GM23248 (cell line): ENCODE data around the gene C20orf144. TPM values are rescaled to one million over a fixed set of nuclear protein-coding genes. Genes with fewer than 3 reads are reported as not detected.
A peak's percentile ranks its signal among the peaks of the same experiment; 100 is the strongest.

Source experiments
- DNase-seq: peaks from one replicate; pipeline ENCODE4 v3.0.0-alpha.2; 2015
- H2AFZ ChIP-seq: fragments of 200-600 bp; sonication (generic); 2 replicates; pipeline ENCODE4 v1.6.1; 2016; ENCODE audit warnings: antibody characterized with exemption
- H3F3A ChIP-seq: fragments of 200-600 bp; sonication (generic); 2 replicates; pipeline ENCODE4 v1.6.1; 2016; ENCODE audit warnings: mild to moderate bottlenecking, antibody characterized with exemption, mixed run types; ENCODE audit not compliant: insufficient read depth
- H3K27ac ChIP-seq: fragments of 200-600 bp; sonication (generic); 2 replicates; pipeline ENCODE4 v1.5.1; 2016; ENCODE audit warnings: mild to moderate bottlenecking
- H3K27me3 ChIP-seq: fragments of 200-600 bp; sonication (generic); replicated peaks from 2 replicates; pipeline ENCODE4 v1.6.1; 2016; ENCODE audit warnings: mild to moderate bottlenecking; ENCODE audit not compliant: insufficient read depth
- H3K36me3 ChIP-seq: fragments of 200-600 bp; sonication (generic); 2 replicates; pipeline ENCODE4 v1.6.1; 2016; ENCODE audit warnings: low read depth, mild to moderate bottlenecking
- H3K4me1 ChIP-seq: fragments of 200-600 bp; sonication (generic); 2 replicates; pipeline ENCODE4 v1.6.1; 2016; ENCODE audit warnings: mild to moderate bottlenecking; ENCODE audit not compliant: insufficient read depth
- H3K4me2 ChIP-seq: fragments of 200-600 bp; sonication (generic); one replicate; pipeline ENCODE4 v1.6.1; 2016; ENCODE audit warnings: mild to moderate bottlenecking; ENCODE audit not compliant: unreplicated experiment
- H3K4me3 ChIP-seq: fragments of 200-600 bp; sonication (generic); 2 replicates; pipeline ENCODE4 v1.5.1; 2016; ENCODE audit warnings: mild to moderate bottlenecking
- H3K79me2 ChIP-seq: fragments of 200-600 bp; sonication (generic); 2 replicates; pipeline ENCODE4 v1.6.1; 2016; ENCODE audit warnings: mild to moderate bottlenecking; ENCODE audit not compliant: insufficient read depth
- H3K9ac ChIP-seq: fragments of 200-600 bp; sonication (generic); 2 replicates; pipeline ENCODE4 v1.6.1; 2016; ENCODE audit warnings: mild to moderate bottlenecking
- H3K9me2 ChIP-seq: fragments of 200-600 bp; sonication (generic); 2 replicates; pipeline ENCODE4 v1.6.1; 2016; ENCODE audit warnings: mixed run types, mild to moderate bottlenecking, moderate library complexity; ENCODE audit not compliant: insufficient read depth
- H3K9me3 ChIP-seq: fragments of 200-600 bp; sonication (generic); one replicate; pipeline ENCODE4 v1.6.1; 2017; ENCODE audit warnings: low read depth
- H4K20me1 ChIP-seq: fragments of 200-600 bp; sonication (generic); 2 replicates; pipeline ENCODE4 v1.6.0; 2016; ENCODE audit not compliant: insufficient read depth
- EZH2 ChIP-seq: fragments of 200-600 bp; sonication (generic); IDR thresholded peaks from 2 replicates; pipeline ENCODE4 v1.6.1; 2018; ENCODE audit warnings: antibody characterized with exemption, mild to moderate bottlenecking; ENCODE audit not compliant: insufficient read depth, poor library complexity, severe bottlenecking
- EZH2phosphoT487 ChIP-seq: fragments of 200-600 bp; sonication (generic); IDR thresholded peaks from 2 replicates; pipeline ENCODE4 v1.6.1; 2018; ENCODE audit warnings: antibody characterized with exemption, moderate library complexity, mild to moderate bottlenecking, low read depth; ENCODE audit not compliant: insufficient read depth
- WGBS, 2 experiments: methylation state at CpG; one replicate each; pipeline ENCODE4 v1.1.6; 2015 to 2017; ENCODE audit warnings: low lambda C conversion rate in 2 of 2, low coverage in 1 of 2; ENCODE audit errors: missing lambda C conversion rate in 2 of 2; 5-methylcytosine and 5-hydroxymethylcytosine counted together
- in situ Hi-C: fragments of 300-500 bp; cut with MboI; formaldehyde crosslinking; loops from 2 replicates; pipeline ENCODE4 v1.15.0; 2020
- polyA plus RNA-seq: library from polyadenylated mRNA; unstranded; fragments of >200 nt; fragmentation: Nextera tagmentation; extraction: Ambion mirVana; gene quantifications from 2 replicates; pipeline ENCODE4 v1.2.1, GENCODE V29; 2016
- total RNA-seq: library from RNA; depleted of rRNA; stranded (reverse); fragments of >200 nt; shearing (Covaris generic); gene quantifications from 2 replicates; pipeline ENCODE4 v1.2.3, GENCODE V29; 2014

Gene C20orf144
- total and polyA plus RNA-seq, 2 experiments from 2014 or later, result 0.25 TPM; not detected in 1

GRCh38 chr20:33701629-33702450 lies 39.7 kb downstream of the C20orf144 start:
- in situ Hi-C loops, result no loop called here
- H3K9me2 ChIP-seq, result no peaks in the 10 kb centered on the region

GRCh38 chr20:33702861-33703260 lies 40.7 kb downstream of the C20orf144 start:
- Histone ChIP-seq H3K27me3 (no peaks in the 10 kb centered on the region), H3K9me3 (no peaks in the 10 kb centered on the region), H3K27ac (no peak overlapping the region), H3K9me2 (no peaks in the 10 kb centered on the region), H3K4me2 (no peak overlapping the region), H3F3A (no peaks in the 10 kb centered on the region; the same call in 1 of the 2 replicates), H2AFZ (no peak overlapping the region), H3K79me2 (no peaks in the 10 kb centered on the region), H3K9ac (no peak overlapping the region), H3K36me3 (no peaks in the 10 kb centered on the region), H3K4me3 (no peak overlapping the region), H4K20me1 (no peaks in the 10 kb centered on the region), H3K4me1 (no peaks in the 10 kb centered on the region)
- 51 to 55% methylated on average over 3 to 5 of the region's 5 CpGs for WGBS, 2 experiments
- no peak for DNase-seq
- no peak for TF ChIP-seq EZH2
- TF ChIP-seq EZH2phosphoT487, result no peak
- in situ Hi-C loops, result no loop called here

More at GRCh38 chr20:33701629-33702450, 39.7 kb downstream of the C20orf144 start:
- Histone ChIP-seq H3K9me3 (no peaks in the 10 kb centered on the region), H4K20me1 (no peaks in the 10 kb centered on the region), H3K27me3 (no peaks in the 10 kb centered on the region), H3K4me1 (peaks cover 8% of the 10 kb centered on the region), H3K9ac (no peak overlapping the region), H3F3A (peaks cover 8% of the 10 kb centered on the region), H3K4me2 (no peak overlapping the region), H3K4me3 (no peak overlapping the region), H3K27ac (no peak overlapping the region), H3K36me3 (no peaks in the 10 kb centered on the region), H3K79me2 (no peaks in the 10 kb centered on the region), H2AFZ (no peak overlapping the region)
- no peak for DNase-seq
- no peak for TF ChIP-seq EZH2phosphoT487
- no peak for TF ChIP-seq EZH2
- WGBS, 2 experiments, result 80 to 82% methylated on average over 8 to 19 of the region's 27 CpGs

- no peaks in the 10 kb centered on the region for H3F3A ChIP-seq
- in situ Hi-C loops, result no loop called here
- WGBS, 2 experiments, result 84 to 87% methylated on average over 8 of the region's 8 CpGs
- DNase-seq, result no peak
- no peaks in the 10 kb centered on the region for H3K36me3 ChIP-seq
- H4K20me1 ChIP-seq, result no peaks in the 10 kb centered on the region
- H3K27ac ChIP-seq, result no peak overlapping the region
- no peaks in the 10 kb centered on the region for H3K27me3 ChIP-seq
- no peak overlapping the region for H3K4me2 ChIP-seq
- H2AFZ ChIP-seq, result no peak overlapping the region
- no peak overlapping the region for H3K4me3 ChIP-seq
- H3K4me1 ChIP-seq, result no peaks in the 10 kb centered on the region
- no peak overlapping the region for H3K9ac ChIP-seq
- no peaks in the 10 kb centered on the region for H3K9me2 ChIP-seq
- H3K9me3 ChIP-seq, result no peaks in the 10 kb centered on the region
- H3K79me2 ChIP-seq, result no peaks in the 10 kb centered on the region
- TF ChIP-seq EZH2 (no peak), EZH2phosphoT487 (no peak)
These were observed 41.5 kb downstream of the C20orf144 start for GRCh38 chr20:33703498-33704137.

GRCh38 chr20:33704197-33704924 lies 42.2 kb downstream of the C20orf144 start:
- Histone ChIP-seq H3K27ac (no peak overlapping the region), H3K4me1 (no peaks in the 10 kb centered on the region), H3F3A (no peaks in the 10 kb centered on the region), H3K4me2 (no peak overlapping the region), H3K79me2 (no peaks in the 10 kb centered on the region), H3K4me3 (no peak overlapping the region), H2AFZ (no peak overlapping the region), H4K20me1 (no peaks in the 10 kb centered on the region), H3K9me2 (no peaks in the 10 kb centered on the region), H3K27me3 (no peaks in the 10 kb centered on the region), H3K9ac (no peak overlapping the region), H3K36me3 (no peaks in the 10 kb centered on the region), H3K9me3 (no peaks in the 10 kb centered on the region)
- DNase-seq, result peak; percentile 20
- in situ Hi-C loops, result no loop called here
- TF ChIP-seq EZH2 (no peak), EZH2phosphoT487 (no peak)
- 91 to 92% methylated on average over 11 of the region's 11 CpGs for WGBS, 2 experiments
